Keratinocyte (primary cell): ENCODE data around the gene TMEM59L. TPM values are rescaled to one million over a fixed set of nuclear protein-coding genes. Genes with fewer than 3 reads are reported as not detected.

Experiments
- DNase-seq: peaks from one replicate; pipeline ENCODE4 v3.0.0-alpha.2; 2011; ENCODE audit warnings: low read depth, missing footprints, low spot score
- FAIRE-seq: peaks from 2 replicates; lab custom pipeline; 2011; peaks lifted over from hg19 to GRCh38; lab: Jason Lieb, UNC
- H2AFZ ChIP-seq: 2 replicates; pipeline ENCODE4 v1.6.0; 2012; ENCODE audit warnings: low read length, control low read depth, inconsistent platforms; ENCODE audit not compliant: control insufficient read depth
- H3K27ac ChIP-seq: 2 replicates; pipeline ENCODE4 v1.5.1; 2011; ENCODE audit warnings: low read length; ENCODE audit not compliant: control insufficient read depth, insufficient read depth
- H3K27me3 ChIP-seq: 3 replicates; pipeline ENCODE4 v1.6.0; 2011; ENCODE audit warnings: low read length; ENCODE audit not compliant: control insufficient read depth, insufficient read depth; ENCODE audit errors: extremely low read depth
- H3K36me3 ChIP-seq, 2 experiments: 2 replicates in 1 of 2; 3 replicates in 1 of 2; pipeline ENCODE4 v1.5.1; 2011; ENCODE audit warnings: low read length in 2 of 2, mild to moderate bottlenecking in 1 of 2; ENCODE audit not compliant: control insufficient read depth in 2 of 2, insufficient read depth in 2 of 2; ENCODE audit errors: extremely low read depth in 1 of 2
- H3K4me1 ChIP-seq: 3 replicates; pipeline ENCODE4 v1.5.1; 2011; ENCODE audit warnings: low read length; ENCODE audit not compliant: control insufficient read depth, insufficient read depth; ENCODE audit errors: extremely low read depth
- H3K4me2 ChIP-seq: 3 replicates; pipeline ENCODE4 v1.6.0; 2011; ENCODE audit warnings: low read depth, low read length; ENCODE audit not compliant: control insufficient read depth, insufficient read depth; ENCODE audit errors: extremely low read depth
- H3K4me3 ChIP-seq, 3 experiments: fragments of 200-600 bp in 1 of 3; sonication (generic) in 1 of 3; 2 replicates in 2 of 3; 3 replicates in 1 of 3; pipeline ENCODE4 v1.5.1; 2011 to 2016; ENCODE audit warnings: low read length in 3 of 3, mild to moderate bottlenecking in 3 of 3, control low read depth in 2 of 3, inconsistent platforms in 1 of 3, low read depth in 1 of 3, mixed read lengths in 1 of 3, mixed run types in 1 of 3, moderate library complexity in 1 of 3; ENCODE audit not compliant: control insufficient read depth in 2 of 3, insufficient read depth in 2 of 3; ENCODE audit errors: extremely low read depth in 1 of 3
- H3K79me2 ChIP-seq: 2 replicates; pipeline ENCODE4 v1.6.0; 2012; ENCODE audit warnings: low read length; ENCODE audit not compliant: control insufficient read depth, insufficient read depth
- H3K9ac ChIP-seq: 3 replicates; pipeline ENCODE4 v1.6.0; 2011; ENCODE audit warnings: low read length; ENCODE audit not compliant: control insufficient read depth, insufficient read depth; ENCODE audit errors: extremely low read depth
- H3K9me1 ChIP-seq: 3 replicates; pipeline ENCODE4 v1.6.0; 2011; ENCODE audit warnings: low read length; ENCODE audit not compliant: control insufficient read depth, insufficient read depth; ENCODE audit errors: extremely low read depth
- H3K9me3 ChIP-seq: 2 replicates; pipeline ENCODE4 v1.5.1; 2012; ENCODE audit warnings: low read depth, low read length; ENCODE audit not compliant: control insufficient read depth
- H4K20me1 ChIP-seq: 3 replicates; pipeline ENCODE4 v1.6.0; 2011; ENCODE audit warnings: low read length; ENCODE audit not compliant: control insufficient read depth, insufficient read depth; ENCODE audit errors: extremely low read depth
- EZH2 ChIP-seq: IDR thresholded peaks from one replicate; pipeline ENCODE4 v1.6.1; 2012; ENCODE audit warnings: inconsistent platforms, mild to moderate bottlenecking, low read length, moderate library complexity
- dilution Hi-C: fragments of 300-500 bp; cut with MboI; formaldehyde crosslinking; loops from one replicate; pipeline ENCODE4 v1.7.0; 2020; ENCODE audit warnings: low sequenced_read_pairs; ENCODE audit not compliant: extremely low pct_ligation_motif_present
- polyA plus RNA-seq, 5 experiments: library from polyadenylated mRNA; depleted of rRNA in 3 of 5; stranded (reverse) in 3 of 5; stranded (forward) in 1 of 5; unstranded in 1 of 5; fragments of >200 nt; gene quantifications; 1 replicate in 1 of 5; 2 replicates in 3 of 5; 3 replicates in 1 of 5; pipeline versions ENCODE4 v1.2.1 to v1.2.3, GENCODE V29; 2011 to 2012; ENCODE audit warnings: missing spikeins in 2 of 5, low read depth in 1 of 5, low replicate concordance in 1 of 5
- TF ChIP-seq, protein P1 (sequence below), 3 experiments: IDR thresholded peaks in 1 of 3; conservative IDR thresholded peaks in 1 of 3; optimal IDR thresholded peaks in 1 of 3; 2 replicates in 2 of 3; 3 replicates in 1 of 3; pipeline versions ENCODE3 to v1.5.1; 2011; ENCODE audit warnings: low read length in 3 of 3, mild to moderate bottlenecking in 3 of 3, moderate library complexity in 2 of 3, control low read depth in 1 of 3, inconsistent platforms in 1 of 3; ENCODE audit not compliant: insufficient read depth in 2 of 3; ENCODE audit errors: extremely low read depth in 1 of 3

TMEM59L gene
- polyA plus RNA-seq, 1 donor (not counting 4 experiments of a cell fraction or from before 2014, with no cell fraction given) = not detected

DNA sequence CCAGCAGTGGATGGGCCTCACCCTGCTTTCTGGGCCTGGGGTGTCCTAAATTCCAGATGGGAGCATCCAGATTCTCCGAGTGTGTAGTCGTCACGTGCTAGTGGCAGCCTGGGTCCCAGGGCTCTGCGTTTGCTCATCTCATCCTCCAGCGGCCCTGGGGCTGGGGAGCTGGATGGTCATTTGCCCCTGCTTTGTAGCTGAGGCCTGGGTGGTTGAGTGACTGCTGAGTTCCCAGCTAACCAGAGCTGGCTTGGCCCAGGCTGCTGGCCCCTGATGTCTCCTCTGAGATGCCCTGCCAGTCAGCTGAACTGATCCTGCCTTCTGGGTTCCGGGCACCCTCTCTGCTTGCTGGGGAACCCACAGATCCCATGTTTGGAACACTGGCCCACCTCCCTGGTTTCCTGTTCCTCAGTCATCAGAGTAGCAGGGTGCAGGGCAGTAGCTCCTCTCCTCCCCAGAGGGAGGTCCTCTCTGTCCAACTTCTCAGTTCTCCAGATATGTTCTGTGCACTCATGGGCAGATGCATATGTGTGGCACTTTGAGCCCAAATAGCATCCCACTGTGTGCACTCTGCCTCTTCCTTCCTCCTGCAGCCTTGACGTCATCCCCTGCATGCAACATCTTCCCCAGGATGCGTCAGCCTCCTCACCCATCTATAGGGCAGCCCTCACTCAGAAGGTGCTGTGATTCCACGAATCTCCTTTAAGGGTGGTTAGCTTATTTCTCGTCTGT lies 48.4 kb downstream of the TMEM59L start:
- no peak for TF ChIP-seq EZH2
- TF ChIP-seq, protein P1, sequence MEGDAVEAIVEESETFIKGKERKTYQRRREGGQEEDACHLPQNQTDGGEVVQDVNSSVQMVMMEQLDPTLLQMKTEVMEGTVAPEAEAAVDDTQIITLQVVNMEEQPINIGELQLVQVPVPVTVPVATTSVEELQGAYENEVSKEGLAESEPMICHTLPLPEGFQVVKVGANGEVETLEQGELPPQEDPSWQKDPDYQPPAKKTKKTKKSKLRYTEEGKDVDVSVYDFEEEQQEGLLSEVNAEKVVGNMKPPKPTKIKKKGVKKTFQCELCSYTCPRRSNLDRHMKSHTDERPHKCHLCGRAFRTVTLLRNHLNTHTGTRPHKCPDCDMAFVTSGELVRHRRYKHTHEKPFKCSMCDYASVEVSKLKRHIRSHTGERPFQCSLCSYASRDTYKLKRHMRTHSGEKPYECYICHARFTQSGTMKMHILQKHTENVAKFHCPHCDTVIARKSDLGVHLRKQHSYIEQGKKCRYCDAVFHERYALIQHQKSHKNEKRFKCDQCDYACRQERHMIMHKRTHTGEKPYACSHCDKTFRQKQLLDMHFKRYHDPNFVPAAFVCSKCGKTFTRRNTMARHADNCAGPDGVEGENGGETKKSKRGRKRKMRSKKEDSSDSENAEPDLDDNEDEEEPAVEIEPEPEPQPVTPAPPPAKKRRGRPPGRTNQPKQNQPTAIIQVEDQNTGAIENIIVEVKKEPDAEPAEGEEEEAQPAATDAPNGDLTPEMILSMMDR (optimal IDR thresholded peaks at IDR 0.05 in 1 of 3, IDR thresholded peaks at IDR 0.05 in 1 of 3, conservative IDR thresholded peaks at IDR 0.05 in 1 of 3; ENCODE audit: extremely low read depth in 1 of 3, insufficient read depth in 2 of 3, low read length in 3 of 3) = no peak
- Histone ChIP-seq H3K4me2 (no peak overlapping the region), H2AFZ (no peak overlapping the region)

DNA sequence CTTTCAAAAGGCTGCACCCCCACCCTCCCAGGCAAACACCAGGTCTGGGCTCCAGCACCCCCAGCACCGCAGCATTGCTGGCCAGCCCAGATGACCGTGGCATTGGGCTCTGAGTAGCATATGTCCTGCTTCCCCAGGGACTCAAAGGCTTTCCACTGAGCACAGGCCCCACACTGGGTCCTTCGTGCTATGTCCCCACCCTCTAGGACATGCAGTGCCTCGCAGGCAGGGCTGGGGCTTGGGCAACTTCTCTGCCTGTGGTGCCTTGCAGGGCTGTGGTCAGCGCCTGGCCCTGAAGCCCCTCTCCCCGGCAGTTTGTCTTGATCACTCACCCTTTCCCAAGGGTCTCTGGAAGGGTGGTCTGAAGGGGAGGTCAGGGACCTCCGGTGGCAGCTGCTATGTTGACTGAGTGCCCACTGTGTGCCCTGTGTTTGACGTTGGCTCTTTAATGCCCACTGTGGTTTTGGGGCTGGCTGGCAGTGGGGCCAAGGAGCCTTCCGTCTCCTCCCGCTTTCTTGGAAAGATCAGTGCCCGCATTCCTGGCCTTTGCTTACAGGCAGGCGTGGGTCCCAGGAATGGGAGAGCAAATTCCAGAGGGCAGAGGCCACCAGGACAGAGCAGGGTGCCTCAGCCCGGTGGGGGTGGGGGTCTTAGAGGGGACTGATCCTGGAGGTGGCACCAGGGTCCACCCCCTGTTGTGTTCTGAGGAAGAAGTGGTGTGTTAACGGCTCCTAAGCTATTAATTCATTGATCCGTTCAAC lies 50.5 kb downstream of the TMEM59L start:
- H3K27me3 ChIP-seq = no peaks in the 10 kb centered on the region
- H3K9ac ChIP-seq = no peak overlapping the region
- H3K79me2 ChIP-seq = no peaks in the 10 kb centered on the region
- H3K27ac ChIP-seq = no peak overlapping the region
- H3K4me1 ChIP-seq = no peaks in the 10 kb centered on the region
- H4K20me1 ChIP-seq = no peaks in the 10 kb centered on the region
- H3K4me2 ChIP-seq = no peak overlapping the region
- H3K9me1 ChIP-seq = no peaks in the 10 kb centered on the region
- no peaks in the 10 kb centered on the region for H3K9me3 ChIP-seq
- DNase-seq = no peak
- H2AFZ ChIP-seq = no peak overlapping the region
- TF ChIP-seq EZH2 = no peak
- TF ChIP-seq, protein P1 (optimal IDR thresholded peaks at IDR 0.05 in 1 of 3, IDR thresholded peaks at IDR 0.05 in 1 of 3, conservative IDR thresholded peaks at IDR 0.05 in 1 of 3; ENCODE audit: extremely low read depth in 1 of 3, insufficient read depth in 2 of 3, low read length in 3 of 3) = no peak
- H3K4me3 ChIP-seq = no peak overlapping the region
- dilution Hi-C loops = no loop called here
- FAIRE-seq = no peak
- H3K36me3 ChIP-seq = peaks cover 0 to 5% of the 10 kb centered on the region in 2 experiments

More for the DNA sequence above, 48.4 kb downstream of the TMEM59L start:
- no peaks in the 10 kb centered on the region for H3K9me1 ChIP-seq
- no peaks in the 10 kb centered on the region for H3K36me3 ChIP-seq
- H3K9ac ChIP-seq = no peak overlapping the region
- H3K27ac ChIP-seq = no peak overlapping the region
- no peak for FAIRE-seq
- H4K20me1 ChIP-seq = no peaks in the 10 kb centered on the region
- DNase-seq = no peak
- H3K79me2 ChIP-seq = no peaks in the 10 kb centered on the region
- no peaks in the 10 kb centered on the region for H3K4me1 ChIP-seq
- no peak overlapping the region for H3K4me3 ChIP-seq
- H3K27me3 ChIP-seq = peaks cover 11% of the 10 kb centered on the region
- no peaks in the 10 kb centered on the region for H3K9me3 ChIP-seq
- dilution Hi-C loops = no loop called here
